ENCODE data around the gene EBF3. TPM values are rescaled to one million over a fixed set of nuclear protein-coding genes. Genes with fewer than 3 reads are reported as not detected.

EBF3 gene
- total and polyA plus RNA-seq, 4 donors = 0.13 to 23.3 (median 4.3) TPM

DNA sequence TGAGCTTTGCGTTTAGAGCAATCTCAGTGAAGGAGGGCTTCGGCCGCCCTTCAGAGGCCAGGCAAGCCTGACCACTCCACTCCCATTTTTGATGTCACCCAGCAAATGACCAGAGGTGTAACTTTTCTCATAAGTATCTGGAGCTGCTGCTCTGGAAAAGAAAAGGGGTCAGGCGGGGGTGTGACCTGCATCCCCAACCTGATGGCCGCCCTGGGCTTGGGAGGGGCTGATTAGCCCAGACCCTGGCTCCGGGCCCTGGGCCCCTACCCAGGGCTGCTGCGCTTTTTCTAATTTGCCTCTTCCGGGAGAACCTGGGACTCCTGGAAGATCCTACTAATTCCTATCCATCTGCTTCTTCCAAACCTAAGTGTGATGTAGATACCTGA is 9.6 kb upstream of the EBF3 start:
- ATAC-seq (ENCODE audit: low FRiP score) = no peak
- Histone ChIP-seq H3K4me3 (ENCODE audit: low read length in 2 of 2) (no peak overlapping the region), H3K9me3 (ENCODE audit: control insufficient read depth, low read length) (no peaks in the 10 kb centered on the region), H3K27me3 (ENCODE audit: control insufficient read depth in 1 of 2, insufficient read depth in 2 of 2, low read length in 1 of 2) (no peaks in the 10 kb centered on the region), H3K4me1 (ENCODE audit: control insufficient read depth in 1 of 2, insufficient read depth in 2 of 2, low read length in 2 of 2) (no peaks in the 10 kb centered on the region), H3K36me3 (ENCODE audit: control insufficient read depth in 1 of 2, insufficient read depth in 2 of 2, low read length in 1 of 2) (no peaks in the 10 kb centered on the region), H3K27ac (ENCODE audit: low read depth in 1 of 2, low read length in 2 of 2) (no peak overlapping the region)
- no peak for DNase-seq
- 86 to 87% methylated on average over 8 of the region's 8 CpGs for WGBS, 2 donors
- intact Hi-C loops (cut with DNase I) = loop anchor here in 1 of 2 donors (5.0 to 10.0 kb wide), 3 partner anchors 89 to 941 kb away; no protein-coding TSS in a partner anchor

DNA sequence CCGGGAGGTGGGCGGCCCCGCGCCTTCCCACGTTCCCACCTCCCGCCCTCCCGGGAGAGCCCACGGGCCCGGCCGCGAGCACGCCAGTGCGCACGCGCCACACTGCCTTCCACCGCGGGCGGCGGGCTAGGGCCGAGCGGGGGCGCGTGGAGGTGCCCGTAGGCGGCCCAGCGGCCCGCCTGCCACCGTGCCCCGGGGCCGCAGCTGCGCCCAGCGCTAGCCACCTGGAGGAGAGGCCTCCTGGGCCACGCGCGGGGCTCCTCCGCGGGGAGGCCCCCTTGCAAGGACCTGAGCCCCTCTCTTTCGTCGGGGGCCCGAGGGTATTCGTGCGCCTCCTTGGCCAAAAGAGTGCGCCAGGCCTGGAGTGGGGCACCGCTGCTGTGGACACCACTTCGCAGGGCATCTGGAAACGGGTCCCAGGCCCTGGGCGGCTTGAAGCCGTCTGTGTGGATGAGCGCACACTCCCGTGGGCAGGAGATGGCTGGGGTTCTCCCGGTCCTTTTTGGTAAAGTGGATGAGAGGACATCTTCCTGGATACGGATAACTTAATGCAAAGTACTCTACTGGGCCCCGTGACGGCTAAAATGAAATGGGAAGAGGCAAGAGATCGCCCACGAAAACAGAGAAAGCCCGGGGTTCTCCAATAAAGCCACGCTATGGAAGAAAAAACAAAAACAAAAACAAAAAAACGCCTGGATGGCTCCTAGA is 9.0 kb upstream of the EBF3 start:
- H3K27me3 ChIP-seq (ENCODE audit: control insufficient read depth in 1 of 2, insufficient read depth in 2 of 2, low read length in 1 of 2) = no peaks in the 10 kb centered on the region
- no peak overlapping the region for H3K4me3 ChIP-seq (ENCODE audit: low read length in 2 of 2)
- ATAC-seq (ENCODE audit: low FRiP score) (no peak), DNase-seq (no peak)
- H3K36me3 ChIP-seq (ENCODE audit: control insufficient read depth in 1 of 2, insufficient read depth in 2 of 2, low read length in 1 of 2) = no peaks in the 10 kb centered on the region
- H3K4me1 ChIP-seq (ENCODE audit: control insufficient read depth in 1 of 2, insufficient read depth in 2 of 2, low read length in 2 of 2) = no peaks in the 10 kb centered on the region
- H3K9me3 ChIP-seq (ENCODE audit: control insufficient read depth, low read length) = no peaks in the 10 kb centered on the region
- 22 to 29% methylated on average over 42 to 59 of the region's 59 CpGs for WGBS, 2 donors
- intact Hi-C loops (cut with DNase I) = loop anchor here in 1 of 2 donors (5.0 to 10.0 kb wide), 3 partner anchors 88 to 941 kb away; no protein-coding TSS in a partner anchor
- H3K27ac ChIP-seq (ENCODE audit: low read depth in 1 of 2, low read length in 2 of 2) = no peak overlapping the region

DNA sequence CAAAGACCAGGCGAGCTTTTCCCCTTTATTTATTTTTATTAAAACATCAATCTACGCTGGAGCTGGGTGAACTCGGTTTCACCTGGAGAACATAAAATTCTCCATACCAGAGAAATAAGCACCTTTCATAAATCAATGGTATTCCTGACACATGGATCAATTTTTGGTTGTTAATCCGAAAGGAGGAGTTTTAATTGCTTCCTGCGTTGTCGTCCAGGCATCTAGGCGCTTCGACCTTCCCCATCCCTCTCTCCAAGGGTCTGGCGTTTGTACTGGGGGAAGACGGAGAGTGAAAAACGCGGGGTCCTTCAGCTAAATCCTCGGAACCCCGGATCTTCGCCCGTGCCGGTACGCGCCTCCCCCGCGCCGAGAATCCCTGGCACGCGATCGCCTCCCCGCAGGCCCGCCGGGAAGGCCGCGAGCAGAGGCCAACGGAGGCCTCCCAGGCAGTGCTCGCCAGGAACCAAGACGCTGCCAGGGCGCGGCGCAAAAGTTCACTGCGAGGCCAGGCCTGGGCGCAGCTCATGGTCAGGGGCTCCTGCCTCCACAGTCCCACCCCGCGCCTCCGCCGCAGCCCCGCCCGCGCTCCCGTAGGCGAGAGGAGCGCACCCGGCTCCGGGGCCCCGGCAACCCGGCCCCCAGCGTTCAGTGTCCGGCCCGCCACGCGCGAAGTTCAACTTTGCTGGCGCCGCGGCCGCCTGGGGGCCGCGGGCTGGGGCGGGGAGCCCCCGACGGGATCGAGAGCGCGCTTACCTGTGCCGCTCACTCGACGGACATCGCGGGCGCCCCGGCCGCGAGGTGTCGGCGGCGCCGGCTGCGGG is 8.3 kb upstream of the EBF3 start:
- no peak for ATAC-seq (ENCODE audit: low FRiP score)
- DNase-seq = peak in 1 of 2 donors; percentile 48
- H3K27me3 ChIP-seq (ENCODE audit: control insufficient read depth in 1 of 2, insufficient read depth in 2 of 2, low read length in 1 of 2) = no peaks in the 10 kb centered on the region
- H3K4me1 ChIP-seq (ENCODE audit: control insufficient read depth in 1 of 2, insufficient read depth in 2 of 2, low read length in 2 of 2) = no peaks in the 10 kb centered on the region
- 1 to 3% methylated on average over 75 to 84 of the region's 84 CpGs for WGBS, 2 donors
- intact Hi-C loops (cut with DNase I) = loop anchor here in 1 of 2 donors (5.0 to 10.0 kb wide), 3 partner anchors 88 to 940 kb away; no protein-coding TSS in a partner anchor
- no peaks in the 10 kb centered on the region for H3K36me3 ChIP-seq (ENCODE audit: control insufficient read depth in 1 of 2, insufficient read depth in 2 of 2, low read length in 1 of 2)
- H3K4me3 ChIP-seq (ENCODE audit: low read length in 2 of 2) = no peak overlapping the region
- no peak overlapping the region for H3K27ac ChIP-seq (ENCODE audit: low read depth in 1 of 2, low read length in 2 of 2)
- H3K9me3 ChIP-seq (ENCODE audit: control insufficient read depth, low read length) = no peaks in the 10 kb centered on the region

DNA sequence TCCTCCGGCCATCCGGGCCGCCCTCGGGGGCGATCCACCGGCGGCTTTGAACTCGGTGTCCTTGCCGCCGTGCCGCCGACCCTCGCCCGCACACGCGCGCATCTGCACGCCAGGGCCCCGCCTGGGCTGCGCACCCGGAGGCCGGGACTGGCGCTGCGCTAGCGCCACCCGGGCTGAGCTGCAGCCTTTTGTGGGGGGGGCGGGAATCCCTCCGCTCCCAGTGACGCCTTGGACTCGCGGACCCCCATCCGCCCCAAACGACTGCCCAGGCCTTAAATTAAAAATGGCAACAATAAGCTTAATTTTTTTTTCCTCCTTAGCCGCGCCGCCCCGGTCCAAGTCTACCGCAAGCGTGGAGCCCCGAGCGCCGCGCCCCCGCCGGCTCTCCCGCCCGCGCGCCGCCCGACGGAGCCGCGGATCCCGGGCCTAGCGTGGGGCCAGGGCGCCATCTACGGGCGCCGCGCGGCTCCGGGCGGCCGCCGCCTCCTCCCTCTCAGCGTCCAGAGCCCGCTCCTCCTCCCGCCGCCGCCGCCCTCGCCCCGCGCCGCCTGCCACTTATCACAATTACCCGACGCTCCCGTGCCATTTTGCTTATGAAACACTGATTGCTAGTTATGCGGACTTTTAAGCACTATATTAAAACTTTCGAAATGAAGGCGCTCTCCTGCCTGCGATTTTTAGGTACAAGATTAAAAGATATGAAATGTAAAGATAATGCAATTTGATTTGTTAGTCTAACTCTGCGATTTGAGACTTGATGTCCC is 7.5 kb upstream of the EBF3 start:
- ATAC-seq (ENCODE audit: low FRiP score) = peak; percentile 88
- Histone ChIP-seq H3K36me3 (ENCODE audit: control insufficient read depth in 1 of 2, insufficient read depth in 2 of 2, low read length in 1 of 2) (no peaks in the 10 kb centered on the region), H3K27me3 (ENCODE audit: control insufficient read depth in 1 of 2, insufficient read depth in 2 of 2, low read length in 1 of 2) (no peaks in the 10 kb centered on the region), H3K4me3 (ENCODE audit: low read length in 2 of 2) (no peak overlapping the region), H3K9me3 (ENCODE audit: control insufficient read depth, low read length) (no peaks in the 10 kb centered on the region), H3K27ac (ENCODE audit: low read depth in 1 of 2, low read length in 2 of 2) (no peak overlapping the region), H3K4me1 (ENCODE audit: control insufficient read depth in 1 of 2, insufficient read depth in 2 of 2, low read length in 2 of 2) (no peaks in the 10 kb centered on the region)
- 1 to 2% methylated on average over 34 to 84 of the region's 84 CpGs for WGBS, 2 donors
- DNase-seq = peak; percentile 57 to 89
- intact Hi-C loops (cut with DNase I) = loop anchor here in 1 of 2 donors (5.0 to 10.0 kb wide), 3 partner anchors 87 to 939 kb away; no protein-coding TSS in a partner anchor

DNA sequence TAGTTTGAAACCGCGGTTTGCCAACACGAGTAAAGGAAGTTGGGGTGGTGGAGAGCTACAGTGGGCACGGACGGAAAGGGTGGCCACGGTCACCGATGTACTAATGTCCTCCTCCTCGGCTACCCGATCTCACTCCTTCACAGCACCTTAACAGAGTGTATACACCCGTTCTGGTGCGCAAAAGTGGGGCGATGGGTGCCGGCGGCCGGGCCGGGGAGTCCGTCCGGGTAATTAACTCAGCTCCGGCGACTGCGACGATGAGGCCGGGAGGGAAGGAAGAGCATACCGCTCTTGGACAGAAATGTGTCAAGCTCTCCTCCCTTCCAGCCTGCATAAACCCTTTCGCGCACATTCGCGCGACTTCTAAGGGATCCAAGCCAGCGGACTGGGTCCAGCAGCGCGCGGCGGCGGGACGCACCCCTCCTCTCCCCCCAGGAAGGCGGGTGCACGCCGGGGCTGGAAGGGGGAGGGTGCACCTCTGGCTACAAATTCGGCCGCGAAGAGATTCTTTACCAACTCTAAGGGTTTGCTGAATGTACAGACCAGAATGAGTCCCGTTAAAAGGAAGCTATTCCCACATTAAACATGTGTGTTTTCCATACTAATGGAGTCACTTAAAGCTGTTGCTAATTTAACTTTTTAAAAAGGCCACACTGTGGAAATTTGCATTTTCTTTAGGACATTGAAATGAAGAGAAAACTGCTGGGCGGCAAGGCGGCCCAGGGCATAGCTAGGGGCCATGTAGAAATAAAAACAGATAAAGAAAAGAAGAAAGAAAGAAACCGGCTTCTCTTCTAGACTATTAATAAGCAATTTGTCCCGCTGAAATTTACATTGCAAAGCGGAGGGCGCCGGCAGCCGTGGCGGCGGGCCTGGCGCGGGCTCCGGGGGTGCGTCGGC is 6.6 kb upstream of the EBF3 start:
- H3K4me1 ChIP-seq (ENCODE audit: control insufficient read depth in 1 of 2, insufficient read depth in 2 of 2, low read length in 2 of 2) = no peaks in the 10 kb centered on the region
- H3K36me3 ChIP-seq (ENCODE audit: control insufficient read depth in 1 of 2, insufficient read depth in 2 of 2, low read length in 1 of 2) = no peaks in the 10 kb centered on the region
- 3% methylated on average over 51 to 58 of the region's 58 CpGs for WGBS, 2 donors
- no peak for ATAC-seq (ENCODE audit: low FRiP score)
- intact Hi-C loops (cut with DNase I) = loop anchor here in 1 of 2 donors (5.0 to 10.0 kb wide), 3 partner anchors 86 to 938 kb away; no protein-coding TSS in a partner anchor
- no peaks in the 10 kb centered on the region for H3K9me3 ChIP-seq (ENCODE audit: control insufficient read depth, low read length)
- no peaks in the 10 kb centered on the region for H3K27me3 ChIP-seq (ENCODE audit: control insufficient read depth in 1 of 2, insufficient read depth in 2 of 2, low read length in 1 of 2)
- no peak overlapping the region for H3K4me3 ChIP-seq (ENCODE audit: low read length in 2 of 2)
- no peak overlapping the region for H3K27ac ChIP-seq (ENCODE audit: low read depth in 1 of 2, low read length in 2 of 2)
- DNase-seq = peak in 1 of 2 donors; percentile 43

DNA sequence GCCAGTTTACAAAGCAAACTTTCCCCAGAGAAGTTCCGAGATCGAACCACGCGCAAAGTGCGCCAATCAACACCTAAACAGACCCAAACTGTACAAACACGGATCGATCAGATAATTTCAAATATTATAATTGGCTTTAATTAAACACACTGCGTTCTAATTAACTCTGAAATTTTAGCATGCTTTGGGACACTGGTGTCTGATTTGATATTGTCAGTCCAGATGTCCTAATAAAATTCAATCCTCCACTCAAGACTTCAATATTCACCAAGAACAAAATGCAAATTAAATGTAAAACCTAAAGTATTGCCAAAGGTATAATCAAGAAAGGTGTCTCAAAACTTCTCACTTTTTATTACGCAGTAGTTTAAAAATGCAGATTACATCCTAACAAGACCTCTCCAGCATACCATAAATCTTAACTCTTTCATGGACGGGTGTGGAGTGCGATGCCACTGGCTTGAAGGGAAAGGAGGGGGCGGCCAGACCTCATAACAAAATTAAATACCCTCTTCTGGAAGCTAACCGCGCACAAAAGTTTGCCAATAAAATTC is 5.9 kb upstream of the EBF3 start:
- Histone ChIP-seq H3K36me3 (ENCODE audit: control insufficient read depth in 1 of 2, insufficient read depth in 2 of 2, low read length in 1 of 2) (no peaks in the 10 kb centered on the region), H3K9me3 (ENCODE audit: control insufficient read depth, low read length) (no peaks in the 10 kb centered on the region), H3K27ac (ENCODE audit: low read depth in 1 of 2, low read length in 2 of 2) (no peak overlapping the region), H3K4me3 (ENCODE audit: low read length in 2 of 2) (no peak overlapping the region), H3K4me1 (ENCODE audit: control insufficient read depth in 1 of 2, insufficient read depth in 2 of 2, low read length in 2 of 2) (no peaks in the 10 kb centered on the region), H3K27me3 (ENCODE audit: control insufficient read depth in 1 of 2, insufficient read depth in 2 of 2, low read length in 1 of 2) (no peaks in the 10 kb centered on the region)
- DNase-seq = no peak
- intact Hi-C loops (cut with DNase I) = loop anchor here (5.0 to 10.0 kb wide), 7 partner anchors 78 to 1915 kb away; partner anchors contain the start of gene MGMT (in 1 of the 2)
- ATAC-seq (ENCODE audit: low FRiP score) = no peak
- WGBS, 2 donors = 7 to 10% methylated on average over 14 of the region's 14 CpGs

DNA sequence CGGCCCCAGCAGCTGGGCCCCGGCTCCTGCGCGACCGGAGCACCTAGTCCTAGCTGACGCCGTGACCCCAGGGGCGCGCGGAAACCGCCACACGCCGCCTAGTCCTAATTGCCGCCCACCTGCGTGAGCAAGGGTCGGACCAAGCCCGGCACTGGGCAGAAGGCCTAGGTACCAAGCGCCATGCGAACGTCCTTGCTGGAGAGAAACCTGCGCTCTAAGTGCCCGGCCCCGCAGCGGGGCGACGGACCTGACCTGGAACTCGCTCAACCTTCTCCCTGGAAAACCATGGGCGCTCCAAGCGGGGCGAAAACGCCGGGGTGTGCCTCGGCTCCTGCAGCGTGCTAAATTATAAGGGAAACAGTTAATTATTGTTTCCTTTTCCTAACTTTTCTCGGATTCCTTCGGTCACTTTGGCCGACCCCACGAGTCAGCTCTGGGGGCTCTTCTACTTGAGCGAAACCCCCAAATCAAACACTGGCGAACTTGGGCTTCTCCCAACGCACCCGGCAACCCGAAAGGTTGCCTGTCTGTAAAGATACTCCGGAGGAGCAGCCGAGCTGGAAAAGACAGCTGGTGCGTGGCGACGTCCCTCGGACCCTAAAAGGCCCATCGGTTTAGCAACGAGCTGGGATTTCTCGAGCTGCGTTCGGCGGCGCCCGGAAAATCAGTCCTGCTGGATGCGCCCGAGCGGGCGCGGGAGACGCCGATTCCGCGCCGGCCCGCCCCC is 5.3 kb upstream of the EBF3 start:
- intact Hi-C loops (cut with DNase I) = loop anchor here in 1 of 2 donors (5.0 to 10.0 kb wide), 4 partner anchors 77 to 1915 kb away; partner anchors contain the start of gene MGMT

More for the DNA sequence above, 5.3 kb upstream of the EBF3 start:
- Histone ChIP-seq H3K9me3 (ENCODE audit: control insufficient read depth, low read length) (no peaks in the 10 kb centered on the region), H3K27ac (ENCODE audit: low read depth in 1 of 2, low read length in 2 of 2) (no peak overlapping the region), H3K36me3 (ENCODE audit: control insufficient read depth in 1 of 2, insufficient read depth in 2 of 2, low read length in 1 of 2) (no peaks in the 10 kb centered on the region), H3K27me3 (ENCODE audit: control insufficient read depth in 1 of 2, insufficient read depth in 2 of 2, low read length in 1 of 2) (no peaks in the 10 kb centered on the region), H3K4me3 (ENCODE audit: low read length in 2 of 2) (no peak overlapping the region), H3K4me1 (ENCODE audit: control insufficient read depth in 1 of 2, insufficient read depth in 2 of 2, low read length in 2 of 2) (no peaks in the 10 kb centered on the region)
- WGBS, 2 donors = 5 to 7% methylated on average over 56 to 68 of the region's 68 CpGs
- no peak for ATAC-seq (ENCODE audit: low FRiP score)
- DNase-seq = no peak
